Rectal smooth muscle tissue (tissue), 1 donor: ENCODE results near the gene AQP2.

Experiments used
- H3K27ac ChIP-seq: one replicate; pipeline ENCODE4 v1.7.0; 2013; ENCODE audit warnings: low read depth, low read length, inconsistent platforms
- H3K27me3 ChIP-seq: one replicate; pipeline ENCODE4 v1.7.0; 2013; ENCODE audit warnings: low read length; ENCODE audit not compliant: control insufficient read depth, insufficient read depth
- H3K36me3 ChIP-seq: one replicate; pipeline ENCODE4 v1.7.0; 2013; ENCODE audit warnings: low read length; ENCODE audit not compliant: control insufficient read depth, insufficient read depth
- H3K4me1 ChIP-seq: one replicate; pipeline ENCODE4 v1.7.0; 2013; ENCODE audit warnings: low read length; ENCODE audit not compliant: control insufficient read depth, insufficient read depth
- H3K4me3 ChIP-seq: one replicate; pipeline ENCODE4 v1.7.0; 2013; ENCODE audit warnings: low read length
- H3K9ac ChIP-seq: one replicate; pipeline ENCODE4 v1.7.0; 2013; ENCODE audit warnings: low read length

Gene AQP2

GRCh38 chr12:49965836-49966235 lies 15.3 kb downstream of the AQP2 start:
- Histone ChIP-seq H3K36me3 (no peaks in the 10 kb centered on the region), H3K27ac (no peak overlapping the region), H3K4me3 (no peak overlapping the region), H3K4me1 (no peaks in the 10 kb centered on the region), H3K27me3 (peaks cover 6% of the 10 kb centered on the region), H3K9ac (no peak overlapping the region)

- H3K9ac ChIP-seq = no peak overlapping the region
- peaks cover 3% of the 10 kb centered on the region for H3K27me3 ChIP-seq
Observed at GRCh38 chr12:49966511-49967041, 16.0 kb downstream of the AQP2 start.

DNA sequence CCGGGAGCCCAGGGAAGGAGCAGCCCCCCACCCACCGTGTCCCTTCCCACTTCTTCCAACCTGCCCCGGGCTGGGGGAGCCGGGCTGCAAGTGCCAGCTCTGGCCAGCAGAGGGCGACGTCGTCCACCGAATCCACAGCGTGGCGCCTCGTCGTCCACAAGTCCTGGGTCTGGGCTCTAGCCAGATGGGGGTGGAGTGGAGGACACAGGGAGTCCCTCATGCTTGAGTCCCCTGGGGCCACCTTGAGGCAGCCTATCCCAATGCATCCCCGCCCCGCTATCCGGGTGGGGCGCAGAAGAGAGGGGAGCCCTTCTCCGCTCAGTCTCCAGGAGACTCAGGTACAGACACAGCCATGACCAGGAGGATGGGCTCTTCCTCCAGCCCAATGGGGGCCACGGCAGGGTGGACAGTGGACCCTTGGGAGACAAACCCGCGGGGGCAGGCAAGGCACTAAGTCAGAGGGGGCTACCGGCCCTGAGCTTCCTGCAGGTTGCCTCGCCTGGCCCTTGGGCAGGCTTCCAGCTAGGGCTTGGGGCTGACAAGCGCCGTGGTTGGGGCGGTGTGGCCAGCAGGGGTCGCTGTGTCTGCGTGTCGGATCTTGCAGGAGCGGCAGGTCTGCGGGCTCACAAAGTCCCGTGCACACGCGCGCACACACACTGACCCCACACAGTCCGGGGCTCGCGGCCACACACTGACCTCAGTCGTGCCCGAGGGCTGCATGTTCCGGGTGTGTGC lies 16.7 kb downstream of the AQP2 start:
- Histone ChIP-seq H3K27me3 (peaks cover 3% of the 10 kb centered on the region), H3K27ac (no peak overlapping the region), H3K4me3 (peak overlapping the region; percentile 50)

More at GRCh38 chr12:49966511-49967041, 16.0 kb downstream of the AQP2 start:
- Histone ChIP-seq H3K36me3 (no peaks in the 10 kb centered on the region), H3K4me3 (no peak overlapping the region), H3K27ac (no peak overlapping the region), H3K4me1 (no peaks in the 10 kb centered on the region)

DNA sequence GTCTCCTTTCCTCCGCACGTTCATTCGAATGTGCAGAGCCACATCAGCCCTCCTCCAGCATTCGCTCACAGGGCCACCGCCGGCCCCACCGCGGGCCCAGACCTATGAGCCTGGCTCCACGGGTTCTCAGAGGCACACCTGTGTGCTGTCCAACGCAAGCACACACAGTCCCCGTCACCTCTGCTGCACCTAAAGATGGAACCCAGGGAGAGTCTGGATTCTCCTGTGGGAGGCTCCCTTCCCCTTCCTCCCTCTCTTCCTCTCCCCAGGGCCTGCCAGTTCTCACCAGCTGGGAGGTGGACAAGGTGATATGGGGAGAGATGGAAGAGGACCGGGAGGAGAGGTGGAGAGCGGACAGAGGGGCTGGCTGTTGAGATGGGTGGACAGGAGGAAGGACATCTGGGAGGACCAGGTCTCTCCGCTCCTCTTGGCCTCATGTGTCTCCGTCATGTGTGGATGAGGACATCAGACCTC lies 17.3 kb downstream of the AQP2 start:
- Histone ChIP-seq H3K4me3 (peak overlapping the region; percentile 50), H3K27ac (no peak overlapping the region), H3K36me3 (no peaks in the 10 kb centered on the region), H3K27me3 (peaks cover 3% of the 10 kb centered on the region), H3K9ac (no peak overlapping the region), H3K4me1 (no peaks in the 10 kb centered on the region)

More for the DNA sequence above, 16.7 kb downstream of the AQP2 start:
- no peaks in the 10 kb centered on the region for H3K36me3 ChIP-seq
- no peaks in the 10 kb centered on the region for H3K4me1 ChIP-seq
- H3K9ac ChIP-seq = no peak overlapping the region

- H3K27me3 ChIP-seq = peaks cover 3% of the 10 kb centered on the region
- no peak overlapping the region for H3K4me3 ChIP-seq
- H3K4me1 ChIP-seq = no peaks in the 10 kb centered on the region
- no peak overlapping the region for H3K9ac ChIP-seq
- H3K27ac ChIP-seq = no peak overlapping the region
- H3K36me3 ChIP-seq = no peaks in the 10 kb centered on the region
Observed at GRCh38 chr12:49968471-49968870, 17.9 kb downstream of the AQP2 start.

GRCh38 chr12:49969027-49969426 lies 18.5 kb downstream of the AQP2 start:
- peaks cover 3% of the 10 kb centered on the region for H3K27me3 ChIP-seq
- no peaks in the 10 kb centered on the region for H3K4me1 ChIP-seq
- H3K27ac ChIP-seq = no peak overlapping the region
- no peak overlapping the region for H3K4me3 ChIP-seq
- H3K36me3 ChIP-seq = no peaks in the 10 kb centered on the region
- H3K9ac ChIP-seq = no peak overlapping the region

DNA sequence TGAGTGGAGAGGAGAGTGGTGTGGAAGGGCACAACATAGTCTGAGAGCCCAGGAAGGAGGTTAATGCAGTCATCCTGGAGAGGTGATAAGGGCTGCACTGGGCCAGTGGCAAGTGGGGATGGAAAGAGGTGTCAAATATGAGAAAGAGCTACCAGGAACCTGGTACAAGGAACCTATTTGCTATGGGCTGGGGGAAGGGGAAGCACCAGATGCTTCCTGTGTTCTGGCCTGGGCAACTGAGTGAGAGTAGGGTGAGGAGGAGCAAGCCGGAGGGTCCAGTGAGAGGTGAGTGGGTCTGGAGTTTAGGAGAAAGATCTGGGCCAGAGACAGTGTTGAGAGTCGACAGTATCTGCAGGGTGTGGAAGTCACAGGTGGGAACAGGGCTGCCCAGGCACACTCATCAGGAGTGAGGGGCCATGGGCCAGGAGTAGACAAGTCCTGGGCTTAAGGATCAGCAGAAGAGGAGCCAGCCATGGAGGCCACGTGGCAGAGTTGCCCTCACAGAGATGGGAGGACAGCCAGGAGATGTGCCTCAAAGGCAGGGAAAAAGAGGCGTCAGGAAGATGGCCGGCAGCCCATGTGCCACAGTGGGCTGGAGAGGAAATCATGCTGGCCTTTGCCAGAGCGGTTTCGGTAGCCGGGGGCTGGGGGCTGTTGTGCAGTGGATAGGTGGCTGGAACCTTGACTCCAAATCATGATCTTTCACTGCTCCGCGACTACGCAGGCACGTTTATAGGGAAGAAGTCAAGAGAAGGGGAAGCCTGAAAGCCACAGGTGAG lies 19.3 kb downstream of the AQP2 start:
- Histone ChIP-seq H3K27ac (no peak overlapping the region), H3K9ac (no peak overlapping the region)

DNA sequence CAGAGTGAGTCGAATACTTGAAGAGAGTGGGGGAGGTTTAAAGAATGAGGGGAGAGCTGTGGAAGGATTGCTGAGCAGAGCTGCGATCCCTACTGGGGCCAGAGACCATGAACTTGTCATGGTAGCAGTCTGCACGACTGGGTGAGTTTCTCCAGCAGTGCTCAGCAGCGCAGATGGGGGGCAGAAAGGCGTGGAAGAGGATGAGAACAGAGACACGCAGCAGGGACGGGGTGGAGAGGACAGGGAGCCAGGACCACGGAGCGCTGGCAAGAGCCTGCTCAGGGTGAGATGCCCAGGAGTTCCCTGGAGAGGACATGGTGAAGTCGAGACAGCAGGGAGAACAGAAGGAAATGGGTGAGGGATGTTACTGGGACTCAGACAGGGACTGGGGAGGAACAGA lies 20.1 kb downstream of the AQP2 start:
- H3K4me3 ChIP-seq = no peak overlapping the region
- H3K36me3 ChIP-seq = no peaks in the 10 kb centered on the region
- H3K27ac ChIP-seq = no peak overlapping the region
- H3K4me1 ChIP-seq = peaks cover 10% of the 10 kb centered on the region
- no peak overlapping the region for H3K9ac ChIP-seq
- peaks cover 3% of the 10 kb centered on the region for H3K27me3 ChIP-seq

More for the DNA sequence above, 19.3 kb downstream of the AQP2 start:
- H3K27me3 ChIP-seq = peaks cover 3% of the 10 kb centered on the region
- no peak overlapping the region for H3K4me3 ChIP-seq
- no peaks in the 10 kb centered on the region for H3K36me3 ChIP-seq
- H3K4me1 ChIP-seq = peaks cover 6% of the 10 kb centered on the region

DNA sequence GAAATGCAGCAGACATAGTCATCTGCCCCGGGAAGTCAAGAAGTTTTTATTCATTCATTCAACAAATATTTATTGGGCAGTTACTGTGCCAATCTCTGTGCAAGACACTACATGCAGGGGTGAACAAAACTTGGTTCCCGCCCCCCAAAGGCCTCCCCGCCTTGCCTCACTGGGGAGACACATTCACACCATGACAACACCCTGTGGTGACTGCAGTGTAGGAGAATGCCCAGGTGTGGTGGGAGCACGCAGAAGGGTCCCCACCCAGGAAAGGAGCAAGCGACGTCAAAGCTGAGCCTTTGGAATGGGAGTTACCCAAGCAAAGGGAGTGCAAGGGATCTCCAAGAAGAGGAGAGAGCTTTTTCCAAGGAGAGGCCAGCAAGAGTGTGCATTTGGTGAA lies 20.6 kb downstream of the AQP2 start:
- H3K4me3 ChIP-seq = no peak overlapping the region
- no peak overlapping the region for H3K9ac ChIP-seq
- H3K4me1 ChIP-seq = peaks cover 10% of the 10 kb centered on the region
- H3K27me3 ChIP-seq = peaks cover 3% of the 10 kb centered on the region
- H3K27ac ChIP-seq = no peak overlapping the region
- H3K36me3 ChIP-seq = no peaks in the 10 kb centered on the region

DNA sequence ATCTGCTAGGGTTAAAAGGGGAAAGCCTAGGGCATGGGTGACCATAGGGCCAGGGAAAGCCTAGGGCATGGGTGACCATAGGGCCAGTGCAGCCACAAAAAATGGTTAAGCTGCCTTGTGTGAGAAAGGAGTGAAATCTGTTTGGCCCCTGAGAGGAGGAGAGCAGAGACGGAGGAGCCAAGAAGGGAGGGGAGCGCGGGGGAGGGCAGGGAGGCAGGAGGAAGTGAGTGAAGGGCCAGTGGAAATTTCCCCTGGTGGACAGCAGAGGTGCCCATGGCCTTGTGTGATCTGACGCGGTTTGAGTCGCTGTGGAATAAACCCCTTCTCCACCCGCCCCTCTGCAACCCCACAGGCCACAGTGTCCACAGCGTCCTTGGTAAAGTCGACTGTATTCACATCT lies 21.6 kb downstream of the AQP2 start:
- no peak overlapping the region for H3K4me3 ChIP-seq
- H3K27ac ChIP-seq = no peak overlapping the region
- H3K36me3 ChIP-seq = no peaks in the 10 kb centered on the region
- peaks cover 3% of the 10 kb centered on the region for H3K27me3 ChIP-seq
- no peak overlapping the region for H3K9ac ChIP-seq
- H3K4me1 ChIP-seq = peaks cover 10% of the 10 kb centered on the region

GRCh38 chr12:49972641-49973360 lies 22.3 kb downstream of the AQP2 start, which contains the start of gene AQP6:
AQP6 (plus strand) TSS chr12:49972947; CDS start chr12:49973174, 227 bp downstream.
- Histone ChIP-seq H3K4me3 (no peak within 1 kb of the TSS), H3K27ac (no peak within 1 kb of the TSS), H3K27me3 (peaks cover 3% of the 10 kb centered on the region), H3K36me3 (no peaks in the 10 kb centered on the region), H3K9ac (no peak within 1 kb of the TSS), H3K4me1 (peaks cover 10% of the 10 kb centered on the region)

DNA sequence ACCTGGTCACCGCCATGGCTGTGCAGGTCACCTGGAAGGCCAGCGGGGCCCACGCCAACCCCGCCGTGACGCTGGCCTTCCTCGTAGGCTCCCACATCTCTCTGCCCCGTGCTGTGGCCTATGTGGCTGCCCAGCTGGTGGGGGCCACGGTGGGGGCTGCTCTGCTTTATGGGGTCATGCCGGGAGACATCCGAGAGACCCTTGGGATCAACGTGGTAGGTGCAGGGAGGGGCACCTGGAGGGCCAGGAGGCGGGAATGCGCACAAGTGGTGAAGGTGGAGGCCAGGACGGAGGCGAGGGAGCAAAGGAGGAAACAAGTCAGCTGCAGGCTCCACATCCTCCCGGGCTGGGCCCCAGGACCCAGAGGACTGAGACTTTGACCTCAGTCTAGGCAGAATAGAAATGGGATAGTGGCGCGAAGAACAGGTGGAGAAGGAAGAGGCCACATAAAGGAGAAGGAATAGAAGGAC lies 22.9 kb downstream of the AQP2 start:
- H3K36me3 ChIP-seq = no peaks in the 10 kb centered on the region
- H3K4me3 ChIP-seq = no peak overlapping the region
- H3K27me3 ChIP-seq = peaks cover 3% of the 10 kb centered on the region
- peaks cover 10% of the 10 kb centered on the region for H3K4me1 ChIP-seq
- H3K9ac ChIP-seq = no peak overlapping the region
- no peak overlapping the region for H3K27ac ChIP-seq
